Stimulated activated CD4-positive, alpha-beta T cell treated with anti-CD3 and anti-CD28 coated beads, Interleukin-15, amount 100 ng/mL, for 24 hours (primary cell): ENCODE data around the gene C10orf143.
A peak's percentile ranks its signal among the peaks of the same experiment; 100 is the strongest.
"Not testable (repeated sequence)": the region's sequence is repeated elsewhere in the genome, so short reads cannot be mapped to it uniquely, and the experiment has no call there.

Source experiments
- DNase-seq: peaks from one replicate; pipeline ENCODE4 v3.0.0-alpha.2; 2020

Gene C10orf143

DNA sequence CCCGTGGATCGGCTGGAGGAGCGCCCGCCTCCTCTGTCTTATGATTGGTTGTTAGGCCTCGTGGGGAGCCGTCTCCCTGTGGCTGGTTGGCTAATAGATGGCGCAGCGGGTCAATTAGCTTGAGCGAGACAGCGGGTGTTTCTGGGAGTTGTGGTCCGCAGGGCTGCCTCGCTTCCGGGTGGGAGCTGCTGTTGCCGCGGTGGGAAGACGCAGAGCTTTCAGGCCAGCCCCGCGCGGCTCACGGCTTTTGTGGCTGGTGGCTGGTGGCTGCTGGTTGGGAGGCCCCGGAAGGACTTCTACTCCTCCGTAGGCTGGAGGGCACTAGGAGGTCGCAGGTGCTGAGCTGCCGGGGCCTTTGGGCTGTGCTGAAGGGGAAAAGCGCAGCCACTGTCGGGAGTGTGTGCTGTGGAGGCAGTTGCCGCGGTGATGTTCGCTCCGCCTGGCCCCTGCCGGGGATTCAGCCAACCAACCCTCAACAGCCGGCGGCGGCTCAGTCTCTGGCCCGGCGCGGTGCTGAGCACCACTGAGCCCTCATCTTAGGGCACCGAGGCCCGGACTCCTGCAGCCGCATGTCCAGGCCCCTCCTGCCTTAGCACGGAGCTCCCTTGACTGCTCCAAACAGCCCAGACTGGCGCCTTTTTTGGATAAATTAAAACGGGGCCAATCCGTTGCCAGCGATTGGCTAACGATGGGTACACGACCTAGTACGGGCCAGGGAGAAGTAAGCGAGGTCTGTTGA lies 652 bp upstream of the C10orf143 start:
- DNase-seq = peak; percentile 95

DNA sequence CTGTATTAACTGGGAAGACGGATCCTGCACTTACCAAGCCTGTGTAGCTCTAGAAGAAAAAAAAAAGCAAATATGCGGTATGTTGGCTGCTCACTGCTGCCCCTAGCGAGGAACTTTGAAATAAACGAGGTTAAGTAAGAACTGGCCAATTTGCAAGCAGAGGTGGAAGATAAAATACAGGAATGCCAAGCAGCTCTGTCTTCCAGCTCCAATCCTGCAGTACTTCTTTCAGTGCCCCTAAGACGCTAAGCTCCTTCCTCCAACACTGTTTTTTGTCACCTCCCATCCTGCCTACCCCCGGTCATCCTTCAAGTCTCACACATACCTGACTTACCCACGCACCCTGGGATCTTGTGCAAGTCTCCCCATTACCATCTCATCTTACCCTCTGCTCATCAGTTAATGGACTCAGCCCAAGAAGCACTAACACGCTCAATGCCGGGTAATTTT lies 809 bp downstream of the C10orf143 start:
- peak; percentile 76 for DNase-seq

GRCh38 chr10:130108934-130109604 lies 1.6 kb downstream of the C10orf143 start:
- DNase-seq = peak; percentile 41

GRCh38 chr10:130108146-130108545 lies 2.5 kb downstream of the C10orf143 start:
- peak; percentile 46 for DNase-seq

GRCh38 chr10:130105724-130106123 lies 4.9 kb downstream of the C10orf143 start:
- no peak for DNase-seq

DNA sequence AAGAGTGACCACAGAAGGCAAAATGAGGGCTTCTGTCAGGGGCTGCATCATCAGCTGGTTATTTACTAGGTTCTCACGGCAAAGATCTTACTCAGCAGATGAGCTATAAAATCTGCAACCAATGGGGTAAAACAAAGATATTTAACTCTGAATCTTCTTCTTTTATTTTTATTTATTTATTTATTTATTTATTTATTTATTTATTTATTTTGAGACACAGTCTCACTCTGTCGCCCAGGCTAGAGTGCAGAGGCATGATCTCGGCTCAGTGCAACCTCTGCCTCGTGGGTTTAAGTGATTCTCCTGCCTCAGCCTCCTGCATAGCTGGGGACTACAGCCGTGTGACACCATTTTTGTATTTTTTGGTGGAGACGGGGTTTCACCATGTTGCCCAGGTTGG lies 11.3 kb downstream of the C10orf143 start:
- no peak for DNase-seq

DNA sequence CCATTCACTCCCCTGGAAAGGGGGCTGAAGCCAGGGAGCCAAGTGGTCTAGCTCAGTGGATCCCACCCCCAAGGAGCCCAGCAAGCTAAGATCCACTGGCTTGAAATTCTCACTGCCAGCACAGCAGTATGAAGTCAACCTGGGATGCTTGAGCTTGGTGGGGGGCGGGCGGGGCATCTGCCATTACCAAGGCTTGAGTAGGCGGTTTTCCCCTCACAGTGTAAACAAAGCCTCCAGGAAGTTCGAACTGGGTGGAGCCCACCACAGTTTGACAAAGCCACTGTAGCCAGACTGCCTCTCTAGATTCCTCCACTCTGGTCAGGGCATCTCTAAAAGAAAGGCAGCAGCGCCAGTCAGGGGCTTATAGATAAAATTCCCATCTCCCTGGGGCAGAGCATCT lies 20.1 kb downstream of the C10orf143 start:
- DNase-seq = not testable (repeated sequence)

GRCh38 chr10:130080461-130080814 lies 30.2 kb downstream of the C10orf143 start:
- DNase-seq = no peak

GRCh38 chr10:130079614-130080460 lies 30.8 kb downstream of the C10orf143 start:
- DNase-seq = no peak

- DNase-seq = no peak
Measured at GRCh38 chr10:130078120-130078519, 32.5 kb downstream of the C10orf143 start.

- DNase-seq = no peak
Measured at GRCh38 chr10:130076681-130077080, 33.9 kb downstream of the C10orf143 start.

GRCh38 chr10:130074639-130075038 lies 36.0 kb downstream of the C10orf143 start:
- no peak for DNase-seq

DNA sequence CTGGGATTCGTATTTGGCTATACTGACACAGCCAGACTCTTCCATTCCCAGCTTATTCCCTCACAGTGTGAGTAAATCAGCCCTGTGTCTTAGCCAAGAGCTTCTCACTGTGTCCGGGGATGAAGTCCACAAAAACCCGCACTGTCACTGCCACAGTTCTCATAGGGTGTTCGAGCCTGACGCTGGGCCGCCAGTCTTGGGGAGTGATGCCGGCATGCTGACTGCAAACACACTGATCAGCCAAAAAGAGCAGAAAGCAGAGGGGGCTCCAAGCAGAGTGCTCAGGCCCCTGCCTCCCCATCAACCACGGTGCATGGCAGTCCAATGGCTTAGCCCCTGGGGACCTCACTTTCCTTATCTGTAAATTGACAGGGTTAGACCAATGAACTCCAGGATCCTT lies 36.7 kb downstream of the C10orf143 start:
- DNase-seq = no peak

DNA sequence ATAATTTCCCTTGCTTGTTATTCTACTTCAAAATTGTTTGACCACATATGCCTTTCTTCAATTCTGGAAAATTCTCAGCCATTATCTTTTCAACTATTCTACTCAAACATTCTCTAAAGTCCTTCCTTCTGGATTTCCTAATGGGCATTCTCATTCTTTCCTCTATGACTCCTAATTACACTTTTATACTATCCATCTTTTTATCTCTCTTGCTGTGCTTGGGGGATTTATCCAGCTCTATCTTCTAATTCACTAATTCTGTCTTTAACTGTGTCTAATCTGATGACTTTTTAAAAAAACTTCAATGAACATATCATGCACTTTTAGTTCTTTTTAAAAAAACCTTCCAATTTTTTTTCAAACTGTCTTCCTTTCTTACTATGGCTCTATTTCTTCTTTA lies 38.4 kb downstream of the C10orf143 start:
- no peak for DNase-seq

DNA sequence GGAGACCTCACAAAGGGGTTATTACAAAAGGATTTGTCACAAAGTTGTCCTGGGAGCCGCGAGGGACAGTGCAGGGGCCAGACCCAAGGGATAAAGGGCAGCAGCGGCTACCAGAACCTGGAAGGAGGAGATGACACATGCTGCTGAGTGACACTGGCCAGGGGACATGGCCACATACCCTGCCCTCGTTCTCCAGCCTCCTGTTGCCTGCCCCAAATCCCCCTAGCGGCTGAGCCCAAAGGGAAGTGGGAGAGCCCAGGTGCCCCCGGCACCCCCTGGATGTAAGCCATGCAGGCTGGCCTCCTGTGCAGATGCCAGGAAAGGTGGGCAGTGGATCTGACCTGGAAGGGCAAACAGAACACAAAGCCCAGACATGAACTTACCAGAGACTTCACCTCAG lies 42.7 kb downstream of the C10orf143 start:
- no peak for DNase-seq

DNA sequence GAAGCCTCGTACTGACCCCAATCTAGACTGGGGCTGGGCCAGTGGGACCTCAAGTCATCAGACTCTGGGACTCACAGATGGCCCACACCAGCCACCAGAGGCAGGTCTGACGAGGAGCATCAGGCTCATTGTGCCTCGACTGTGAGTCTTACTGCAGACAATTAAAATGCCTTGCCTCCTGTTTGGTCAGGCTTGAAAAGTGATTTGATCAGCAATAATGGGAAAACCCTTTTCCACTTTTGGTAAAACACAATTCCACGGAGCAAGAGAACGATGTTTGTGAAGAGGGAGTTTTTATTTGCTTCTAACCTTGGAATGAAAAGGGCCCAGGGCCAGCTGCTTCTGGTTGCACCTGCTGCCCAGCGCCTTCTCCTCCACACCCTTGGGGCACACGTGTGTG lies 43.9 kb downstream of the C10orf143 start:
- DNase-seq = no peak

DNA sequence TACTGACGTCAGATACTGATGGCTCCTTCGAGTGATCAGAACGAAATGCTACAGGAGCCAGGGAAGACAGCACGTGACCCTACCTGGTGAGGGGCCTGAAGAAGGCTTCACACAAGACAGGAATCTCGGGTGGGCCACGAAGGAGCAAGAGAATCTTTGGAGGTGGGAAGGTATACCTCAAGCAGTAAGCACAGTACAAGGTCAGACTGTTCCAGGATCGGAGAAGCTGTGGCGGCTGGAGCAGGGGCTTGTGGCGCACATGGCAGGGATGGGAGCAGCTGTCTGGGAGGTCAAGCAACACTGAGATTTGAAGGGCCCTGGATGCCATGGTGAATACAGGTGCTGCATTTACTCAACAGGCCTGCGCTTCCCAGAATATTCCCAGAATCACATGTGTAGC lies 45.4 kb downstream of the C10orf143 start:
- no peak for DNase-seq

DNA sequence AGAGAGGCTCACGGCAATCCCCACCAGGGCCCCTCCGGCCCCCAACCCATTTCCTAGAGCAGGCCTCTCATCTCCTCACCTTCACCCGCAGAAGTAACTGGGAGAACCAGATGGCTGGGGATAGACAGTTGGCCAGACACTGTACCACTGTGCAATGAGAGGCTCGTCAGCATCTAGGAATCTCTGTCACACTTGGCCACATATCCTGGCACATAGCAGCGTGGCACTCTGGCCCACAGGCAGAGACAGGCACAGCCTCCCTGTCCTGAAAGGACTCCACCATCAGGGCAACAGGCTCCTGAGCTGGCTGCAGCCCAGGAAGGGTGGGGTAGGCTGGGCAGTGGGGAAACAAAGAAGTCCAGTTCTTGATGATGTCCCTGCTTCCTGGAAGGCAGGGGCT lies 45.8 kb downstream of the C10orf143 start:
- DNase-seq = no peak

DNA sequence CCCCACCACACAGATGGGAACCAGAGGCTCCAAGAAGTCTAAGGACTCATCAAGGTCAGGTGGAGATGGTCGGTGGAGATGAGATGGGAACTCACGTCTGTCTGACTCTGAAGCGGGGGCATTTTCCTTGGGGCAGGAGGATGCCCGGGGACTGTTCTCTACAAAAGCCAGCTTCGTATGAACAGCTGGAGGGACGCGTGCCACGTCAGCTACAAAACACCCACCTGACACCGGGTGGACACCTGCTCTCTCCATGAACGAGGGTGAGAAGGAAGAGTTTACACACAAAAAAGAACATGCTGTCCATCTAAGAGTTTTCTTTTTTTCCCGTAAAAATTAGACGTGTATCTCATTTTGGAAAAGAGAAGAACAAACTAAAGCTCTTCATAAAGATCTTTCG lies 47.7 kb downstream of the C10orf143 start:
- no peak for DNase-seq

GRCh38 chr10:130062201-130062600 lies 48.4 kb downstream of the C10orf143 start:
- DNase-seq = no peak

DNA sequence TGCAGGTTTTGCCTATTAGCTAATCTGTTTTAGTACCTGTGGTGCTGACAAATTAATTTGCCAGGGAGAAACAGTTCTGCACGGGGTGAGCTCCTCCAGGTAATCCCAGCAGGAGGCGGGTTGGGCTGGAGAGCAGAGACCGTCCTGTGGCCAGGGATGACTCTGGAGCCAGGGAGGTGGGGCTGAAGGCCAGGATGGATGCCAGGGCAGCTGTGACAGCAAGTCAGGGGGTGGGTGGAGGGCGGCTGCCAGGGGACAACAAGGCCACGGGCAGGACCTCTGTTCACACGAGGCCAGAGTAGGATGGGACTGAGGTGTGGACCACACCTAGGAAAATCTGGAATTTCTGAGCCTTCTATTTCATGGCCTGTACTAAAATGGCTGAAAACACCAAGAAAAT lies 48.9 kb downstream of the C10orf143 start:
- no peak for DNase-seq

DNA sequence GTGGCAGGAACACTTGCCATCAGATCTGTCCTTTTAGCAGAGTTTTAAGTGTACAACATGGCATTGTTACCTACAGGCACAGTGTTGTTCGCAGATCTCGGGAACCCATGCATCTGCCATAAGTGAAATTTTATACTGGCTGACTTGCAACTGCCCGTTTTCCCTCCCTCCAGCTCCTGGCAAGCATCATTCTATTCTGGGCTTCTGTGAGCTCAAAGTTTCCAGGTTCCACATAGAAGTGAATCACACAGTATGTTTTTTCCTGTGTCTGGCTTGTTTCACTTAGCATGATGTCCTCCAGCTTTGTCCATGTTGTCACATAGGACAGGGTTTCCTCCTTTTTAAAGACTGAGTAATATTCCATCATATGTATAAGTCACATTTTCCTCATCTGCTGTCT lies 56.6 kb downstream of the C10orf143 start:
- no peak for DNase-seq

GRCh38 chr10:130053561-130053960 lies 57.1 kb downstream of the C10orf143 start:
- DNase-seq = no peak

DNA sequence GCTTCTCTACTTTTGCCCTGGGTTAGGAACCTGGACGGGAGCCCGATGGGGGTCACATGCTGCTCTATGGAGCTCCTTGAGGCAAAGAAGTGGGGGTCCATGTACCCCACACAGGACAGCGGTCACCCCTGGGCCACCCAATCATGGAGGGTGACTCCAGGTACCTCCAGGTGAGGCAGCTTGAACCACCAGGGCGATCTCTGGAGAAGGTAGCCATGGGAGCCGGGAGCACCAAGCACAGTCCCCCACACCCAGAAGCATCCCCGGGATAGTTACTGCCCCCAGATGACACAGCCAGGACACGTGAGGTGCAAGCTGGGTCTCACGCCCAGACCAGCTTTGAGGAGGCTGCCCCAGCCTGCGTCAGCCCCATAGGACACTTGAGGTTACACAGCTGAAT lies 58.4 kb downstream of the C10orf143 start:
- DNase-seq = no peak
